G401.6 (cell line): ENCODE measurements around the gene CMIP.

Experiments
- FAIRE-seq: peaks from 2 replicates; lab custom pipeline; 2012; peaks lifted over from hg19 to GRCh38; lab: Jason Lieb, UNC

Gene CMIP

DNA sequence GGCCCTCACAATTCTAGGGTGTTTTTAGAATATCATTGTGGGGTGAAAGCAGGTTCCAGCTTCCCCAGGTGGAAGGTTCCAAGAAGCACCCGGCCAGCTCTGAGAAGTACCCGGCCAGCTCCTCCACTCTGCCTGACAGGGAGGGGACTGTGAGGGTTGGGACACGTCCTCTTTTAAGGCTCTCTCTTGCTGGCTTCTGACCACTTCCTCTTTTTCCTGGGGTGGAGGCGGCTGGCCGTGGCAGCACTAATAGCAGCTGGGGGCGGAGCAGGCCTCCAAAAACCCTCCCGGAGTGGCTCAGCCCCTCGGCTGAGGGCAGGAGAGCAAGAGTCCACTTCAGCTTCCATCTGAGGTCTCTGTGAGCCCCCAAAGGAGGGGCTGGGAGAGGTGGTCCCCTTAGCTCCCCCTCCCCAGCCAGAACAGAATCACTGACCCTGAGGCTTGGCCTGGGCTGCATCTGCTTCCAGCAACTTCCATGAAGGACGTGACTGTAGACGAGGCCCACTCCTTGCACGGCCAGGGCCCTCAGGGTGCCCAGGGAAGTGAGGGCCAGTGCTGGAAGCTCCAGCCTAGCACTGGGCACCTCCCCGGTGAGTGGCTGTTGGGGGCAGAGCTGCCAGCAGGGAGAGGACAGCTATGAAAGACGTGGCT, 307.7 kb downstream of the CMIP start:
- no peak for FAIRE-seq

GRCh38 chr16:81752876-81753227, 308.2 kb downstream of the CMIP start:
- no peak for FAIRE-seq

- no peak for FAIRE-seq
Observed at GRCh38 chr16:81754858-81755257, 310.2 kb downstream of the CMIP start.

- FAIRE-seq, result no peak
Observed at GRCh38 chr16:81755915-81756614, 311.5 kb downstream of the CMIP start.

- FAIRE-seq, result no peak
Observed at GRCh38 chr16:81756615-81757356, 312.2 kb downstream of the CMIP start.

- FAIRE-seq, result no peak
Observed at GRCh38 chr16:81758376-81758775, 313.8 kb downstream of the CMIP start.
